Activated CD8-positive, alpha-beta T cell treated with anti-CD3 and anti-CD28 coated beads for 36 hours (primary cell): ENCODE measurements around the gene RACK1. TPM values are rescaled to one million over a fixed set of nuclear protein-coding genes. Genes with fewer than 3 reads are reported as not detected.

Experiments used
- ATAC-seq: fragments of 200-7000 bp; cut with Tn5 transposase; one replicate; pipeline ENCODE4 v1.10.0; 2021; ENCODE audit warnings: mild to moderate bottlenecking, moderate library complexity
- CTCF ChIA-PET: fragments of 350-600 bp; sonication (Branson Sonifier 250); formaldehyde crosslinking; loops from one replicate; lab custom pipeline; 2021; ENCODE audit warnings: antibody characterized with exemption; lab: Charles Lee
- POLR2A ChIA-PET: fragments of 350-600 bp; sonication (Branson Sonifier 250); formaldehyde crosslinking; loops from one replicate; lab custom pipeline; 2021; ENCODE audit warnings: antibody characterized with exemption; lab: Charles Lee
- DNase-seq: peaks from one replicate; pipeline ENCODE4 v3.0.0-alpha.2; 2020
- H3K27ac Mint-ChIP-seq: one replicate; pipeline ENCODE4 v1.8.0; 2021; ENCODE audit warnings: mild to moderate bottlenecking, mixed read lengths
- H3K27me3 Mint-ChIP-seq: one replicate; pipeline ENCODE4 v1.8.0; 2021; ENCODE audit warnings: mixed read lengths
- H3K36me3 Mint-ChIP-seq: one replicate; pipeline ENCODE4 v1.8.0; 2021; ENCODE audit warnings: low read depth, mixed read lengths
- H3K4me1 Mint-ChIP-seq: one replicate; pipeline ENCODE4 v1.8.0; 2021; ENCODE audit warnings: low read depth, mixed read lengths
- H3K4me3 Mint-ChIP-seq: one replicate; pipeline ENCODE4 v1.8.0; 2021; ENCODE audit warnings: mild to moderate bottlenecking, moderate library complexity, mixed read lengths
- H3K9me3 Mint-ChIP-seq: one replicate; pipeline ENCODE4 v1.8.0; 2021; ENCODE audit warnings: mixed read lengths
- intact Hi-C: fragments of 100-400 bp; cut with micrococcal nuclease; formaldehyde crosslinking; loops from one replicate; pipeline ENCODE4 v1.10.0; 2022
- total RNA-seq, 2 experiments: library from RNA; stranded (reverse); gene quantifications; one replicate each; pipeline ENCODE4 v1.2.3, GENCODE V29; 2021
- TF ChIP-seq, protein P1 (sequence below): fragments of 200-600 bp; IDR thresholded peaks from one replicate; pipeline ENCODE4 v1.8.0; 2022; ENCODE audit warnings: antibody characterized with exemption, mild to moderate bottlenecking

RACK1 gene
- total RNA-seq, 2 experiments from 2014 or later, result 2,759 to 2,801 TPM

DNA sequence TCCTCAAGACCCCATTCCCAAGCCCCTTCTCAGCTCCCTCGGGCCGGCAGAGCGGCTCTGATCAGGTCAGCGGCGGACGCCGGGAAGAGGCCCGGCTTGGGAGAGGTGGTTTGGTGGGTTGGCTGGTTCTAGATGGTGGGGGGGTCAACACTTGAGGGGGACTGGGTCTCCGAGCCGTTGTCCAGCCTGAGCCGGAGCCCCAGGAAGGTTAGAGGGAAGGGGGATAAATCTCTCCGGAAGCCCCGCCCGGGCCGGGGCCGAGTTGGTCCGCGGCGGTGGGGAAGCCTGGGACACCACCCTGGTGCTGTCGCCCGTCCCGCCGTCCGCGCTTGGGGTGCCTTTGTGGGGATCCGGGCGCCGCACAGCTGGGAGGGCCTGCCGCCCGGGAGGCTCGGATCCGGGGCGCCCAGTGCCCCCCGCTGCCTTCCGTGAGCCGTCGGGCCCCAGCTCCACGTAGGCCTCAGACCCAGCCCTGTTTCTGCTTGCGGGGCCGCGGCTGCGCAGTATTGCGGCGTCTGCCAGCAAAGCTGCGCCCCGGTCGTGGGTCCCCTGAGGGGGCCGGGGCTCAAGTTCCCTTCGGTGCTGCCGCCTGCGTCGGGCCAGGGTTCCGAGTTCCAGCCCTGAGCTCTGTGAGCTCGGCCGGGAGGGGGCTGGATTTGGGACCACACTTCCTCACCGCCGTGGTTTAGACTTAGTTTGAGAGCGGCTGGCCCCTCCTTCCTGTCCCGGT lies 17.8 kb upstream of the RACK1 start:
- Mint-ChIP-seq H3K27me3 (no peaks in the 10 kb centered on the region), H3K9me3 (no peaks in the 10 kb centered on the region), H3K4me3 (peak overlapping the region; percentile 93), H3K4me1 (peaks cover 27% of the 10 kb centered on the region), H3K27ac (peak overlapping the region; percentile 93), H3K36me3 (peaks cover 37% of the 10 kb centered on the region)
- TF ChIP-seq, protein P1, sequence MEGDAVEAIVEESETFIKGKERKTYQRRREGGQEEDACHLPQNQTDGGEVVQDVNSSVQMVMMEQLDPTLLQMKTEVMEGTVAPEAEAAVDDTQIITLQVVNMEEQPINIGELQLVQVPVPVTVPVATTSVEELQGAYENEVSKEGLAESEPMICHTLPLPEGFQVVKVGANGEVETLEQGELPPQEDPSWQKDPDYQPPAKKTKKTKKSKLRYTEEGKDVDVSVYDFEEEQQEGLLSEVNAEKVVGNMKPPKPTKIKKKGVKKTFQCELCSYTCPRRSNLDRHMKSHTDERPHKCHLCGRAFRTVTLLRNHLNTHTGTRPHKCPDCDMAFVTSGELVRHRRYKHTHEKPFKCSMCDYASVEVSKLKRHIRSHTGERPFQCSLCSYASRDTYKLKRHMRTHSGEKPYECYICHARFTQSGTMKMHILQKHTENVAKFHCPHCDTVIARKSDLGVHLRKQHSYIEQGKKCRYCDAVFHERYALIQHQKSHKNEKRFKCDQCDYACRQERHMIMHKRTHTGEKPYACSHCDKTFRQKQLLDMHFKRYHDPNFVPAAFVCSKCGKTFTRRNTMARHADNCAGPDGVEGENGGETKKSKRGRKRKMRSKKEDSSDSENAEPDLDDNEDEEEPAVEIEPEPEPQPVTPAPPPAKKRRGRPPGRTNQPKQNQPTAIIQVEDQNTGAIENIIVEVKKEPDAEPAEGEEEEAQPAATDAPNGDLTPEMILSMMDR, result no peak
- POLR2A ChIA-PET, result interaction anchor here (0.7 to 35.9 kb wide), 13 partner anchors 12 to 401 kb away, joined by 3 to 746 read pairs (median 6); partner anchors contain the start of genes RACK1, TRIM41 and ZFP62
- CTCF ChIA-PET, result interaction anchor here (1.1 to 2.2 kb wide), 3 partner anchors 11 to 16 kb away, joined by 3 to 11 read pairs (median 6); no protein-coding TSS in a partner anchor
- intact Hi-C loops, result loop anchor here (5.0 kb wide), 1 partner anchor 39 kb away; the partner anchor contains the start of gene TRIM41
- DNase-seq (peak; percentile 81), ATAC-seq (peak; percentile 61)

DNA sequence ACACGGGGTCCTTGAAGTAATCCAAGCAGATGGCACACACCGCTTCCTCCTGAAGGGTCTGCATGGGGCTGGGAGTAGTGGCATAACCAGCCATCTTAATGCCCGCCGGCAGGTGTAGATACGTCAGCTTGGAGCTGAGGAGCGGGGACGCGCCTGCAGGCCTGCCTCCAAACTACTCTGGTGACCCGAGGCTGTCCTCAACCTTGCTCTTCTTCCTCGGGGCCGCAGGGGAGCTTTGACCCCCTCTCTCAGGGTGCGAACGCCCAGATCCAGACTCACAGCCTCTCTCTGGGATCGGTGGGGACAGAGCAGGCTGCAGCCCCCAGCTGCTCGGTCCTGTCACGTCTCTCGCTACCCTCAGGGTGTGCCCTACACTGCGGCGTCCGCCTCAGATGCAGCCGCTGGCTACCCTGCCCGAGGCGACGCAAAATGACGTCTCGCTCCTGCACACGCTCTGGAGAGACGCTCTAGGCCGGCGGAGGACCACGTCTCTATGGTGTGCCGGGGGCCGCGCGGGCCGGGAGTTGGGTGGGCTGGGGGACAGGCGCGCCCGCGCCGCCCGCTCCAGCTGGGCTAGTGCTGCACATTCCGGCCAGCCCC lies 17.1 kb upstream of the RACK1 start, which contains the start of gene TRIM52:
Gene TRIM52, minus strand, starts transcription at position 424 of the 600 bp plus-strand sequence. Its CDS starts 330 bp downstream, at position 94.
- DNase-seq, result peak; percentile 95
- ATAC-seq, result peak; percentile 88
- H3K36me3 Mint-ChIP-seq, result peaks cover 43% of the 10 kb centered on the region
- ChIA-PET POLR2A (interaction anchor here (0.6 to 35.9 kb wide), 13 partner anchors 11 to 424 kb away, joined by 3 to 746 read pairs (median 6); partner anchors contain the start of genes RACK1, TRIM41 and ZFP62), CTCF (interaction anchor here (0.7 to 2.2 kb wide), 6 partner anchors 10 to 95 kb away, joined by 3 to 11 read pairs (median 5); no protein-coding TSS in a partner anchor)
- peaks cover 31% of the 10 kb centered on the region for H3K4me1 Mint-ChIP-seq
- H3K27me3 Mint-ChIP-seq, result no peaks in the 10 kb centered on the region
- H3K9me3 Mint-ChIP-seq, result no peaks in the 10 kb centered on the region
- TF ChIP-seq, protein P1, result no peak
- intact Hi-C loops, result loop anchor here (5.0 kb wide), 1 partner anchor 39 kb away; the partner anchor contains the start of gene TRIM41
- H3K27ac Mint-ChIP-seq, result peak within 1 kb of the TSS; percentile 93
- peak within 1 kb of the TSS; percentile 93 for H3K4me3 Mint-ChIP-seq

DNA sequence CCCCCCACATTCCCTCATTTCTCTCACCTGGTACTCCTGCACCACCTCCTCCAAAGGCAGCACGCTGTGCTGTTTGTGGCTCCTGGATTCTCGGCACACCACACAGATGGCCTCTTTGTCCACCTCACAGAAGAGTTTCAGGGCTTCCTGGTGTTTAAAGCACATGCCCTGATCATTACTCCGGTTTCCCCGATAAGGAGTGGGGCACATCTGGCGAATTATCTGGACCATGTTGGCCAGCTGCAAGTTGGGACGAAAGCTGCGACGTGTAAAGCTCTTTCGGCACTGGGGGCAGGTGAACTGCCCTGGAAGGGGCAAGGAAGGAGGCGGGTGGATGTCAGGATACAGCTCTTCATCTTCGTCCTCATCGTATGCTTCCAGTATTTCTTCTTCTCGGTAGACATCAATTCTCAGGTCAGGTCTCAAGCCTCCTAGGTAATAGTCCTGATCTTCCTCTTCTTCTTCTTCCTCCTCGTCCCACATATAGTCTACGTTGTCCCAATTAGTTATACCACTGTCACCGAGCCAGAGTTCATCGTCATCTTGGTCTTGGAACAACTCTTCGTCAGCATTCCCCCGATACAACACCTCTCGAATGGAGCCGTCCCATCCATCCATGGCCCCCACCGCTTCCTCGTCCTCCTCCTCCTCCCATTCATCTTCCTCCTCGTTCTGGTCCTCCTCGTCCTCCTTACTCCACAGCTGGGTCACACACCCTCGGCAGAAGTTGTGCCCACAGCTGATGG lies 16.4 kb upstream of the RACK1 start:
- no peak for DNase-seq
- Mint-ChIP-seq H3K9me3 (no peaks in the 10 kb centered on the region), H3K4me1 (peaks cover 36% of the 10 kb centered on the region), H3K27ac (peak overlapping the region; percentile 93), H3K36me3 (peaks cover 49% of the 10 kb centered on the region), H3K4me3 (peak overlapping the region; percentile 93), H3K27me3 (no peaks in the 10 kb centered on the region)
- POLR2A ChIA-PET, result interaction anchor here (0.6 to 35.9 kb wide), 8 partner anchors 10 to 423 kb away, joined by 3 to 746 read pairs (median 14); partner anchors contain the start of genes RACK1 and TRIM41
- TF ChIP-seq, protein P1, result no peak
- no peak for ATAC-seq
- CTCF ChIA-PET, result interaction anchor here (0.7 to 2.2 kb wide), 6 partner anchors 9 to 95 kb away, joined by 3 to 11 read pairs (median 5); no protein-coding TSS in a partner anchor
- intact Hi-C loops, result loop anchor here (5.0 kb wide), 1 partner anchor 38 kb away; the partner anchor contains the start of gene TRIM41

DNA sequence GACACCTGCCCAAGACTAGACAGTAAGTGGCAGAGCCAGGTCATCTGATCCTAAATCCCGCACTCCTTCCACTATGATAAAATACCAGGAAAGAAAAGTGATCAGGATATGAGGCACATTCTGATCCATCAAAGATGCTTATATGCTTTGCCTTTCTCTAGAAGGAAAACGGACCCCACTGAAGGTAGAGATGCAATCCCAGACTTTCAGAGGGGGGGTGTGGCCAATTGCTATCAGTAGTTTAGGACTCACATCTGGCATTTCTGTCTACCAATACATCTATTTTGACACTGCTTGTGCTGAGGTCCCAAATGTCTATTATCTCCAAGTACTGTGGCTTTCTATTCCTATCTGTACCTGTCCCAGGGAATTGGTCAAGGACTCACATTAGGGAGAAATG lies 15.6 kb upstream of the RACK1 start:
- Mint-ChIP-seq H3K27ac (no peak overlapping the region), H3K4me1 (peaks cover 42% of the 10 kb centered on the region), H3K27me3 (no peaks in the 10 kb centered on the region), H3K36me3 (peaks cover 52% of the 10 kb centered on the region), H3K9me3 (no peaks in the 10 kb centered on the region), H3K4me3 (peak overlapping the region; percentile 93)
- TF ChIP-seq, protein P1, result no peak
- DNase-seq (no peak), ATAC-seq (no peak)
- CTCF ChIA-PET, result interaction anchor here (2.1 to 2.2 kb wide), 2 partner anchors 8 to 10 kb away, joined by 6 to 11 read pairs; no protein-coding TSS in a partner anchor
- POLR2A ChIA-PET, result interaction anchor here (3.3 to 35.9 kb wide), 3 partner anchors 10 to 69 kb away, joined by 22 to 746 read pairs (median 89); partner anchors contain the start of genes RACK1 and TRIM41
- intact Hi-C loops, result no loop called here
